Measurements from ENCODE around the gene SPARC. TPM values are rescaled to one million over a fixed set of nuclear protein-coding genes. Genes with fewer than 3 reads are reported as not detected.

SPARC gene, protein sequence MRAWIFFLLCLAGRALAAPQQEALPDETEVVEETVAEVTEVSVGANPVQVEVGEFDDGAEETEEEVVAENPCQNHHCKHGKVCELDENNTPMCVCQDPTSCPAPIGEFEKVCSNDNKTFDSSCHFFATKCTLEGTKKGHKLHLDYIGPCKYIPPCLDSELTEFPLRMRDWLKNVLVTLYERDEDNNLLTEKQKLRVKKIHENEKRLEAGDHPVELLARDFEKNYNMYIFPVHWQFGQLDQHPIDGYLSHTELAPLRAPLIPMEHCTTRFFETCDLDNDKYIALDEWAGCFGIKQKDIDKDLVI
- total RNA-seq (2021) (357 to 418 TPM (median 358 TPM) in 3 replicates), Bru-seq, nascent RNA (percentile 81 among the genes with signal in this experiment)
- long read RNA-seq, experiment 1, transcript SPARC-201 (10 exons, 3,701 nt) = major isoform, 713 of 818 reads
- long read RNA-seq, experiment 1, transcript SPARC-202 (4 exons, 1,598 nt) = minor isoform, 5 of 818 reads
- long read RNA-seq, experiment 1, partial matches to known transcripts = 65 of 818 reads
- long read RNA-seq, experiment 1, other reads (novel, unspliced or antisense) = 35 of 818 reads
- long read RNA-seq, experiment 2, transcript SPARC-201 (10 exons, 3,701 nt) = major isoform, 154 of 306 reads
- long read RNA-seq, experiment 2, partial matches to known transcripts = 51 of 306 reads
- long read RNA-seq, experiment 2, other reads (novel, unspliced or antisense) = 97 of 306 reads
- long read RNA-seq, experiment 3, transcript SPARC-201 (10 exons, 3,701 nt) = major isoform, 414 of 485 reads
- long read RNA-seq, experiment 3, partial matches to known transcripts = 45 of 485 reads
- long read RNA-seq, experiment 3, other reads (novel, unspliced or antisense) = 26 of 485 reads

DNA sequence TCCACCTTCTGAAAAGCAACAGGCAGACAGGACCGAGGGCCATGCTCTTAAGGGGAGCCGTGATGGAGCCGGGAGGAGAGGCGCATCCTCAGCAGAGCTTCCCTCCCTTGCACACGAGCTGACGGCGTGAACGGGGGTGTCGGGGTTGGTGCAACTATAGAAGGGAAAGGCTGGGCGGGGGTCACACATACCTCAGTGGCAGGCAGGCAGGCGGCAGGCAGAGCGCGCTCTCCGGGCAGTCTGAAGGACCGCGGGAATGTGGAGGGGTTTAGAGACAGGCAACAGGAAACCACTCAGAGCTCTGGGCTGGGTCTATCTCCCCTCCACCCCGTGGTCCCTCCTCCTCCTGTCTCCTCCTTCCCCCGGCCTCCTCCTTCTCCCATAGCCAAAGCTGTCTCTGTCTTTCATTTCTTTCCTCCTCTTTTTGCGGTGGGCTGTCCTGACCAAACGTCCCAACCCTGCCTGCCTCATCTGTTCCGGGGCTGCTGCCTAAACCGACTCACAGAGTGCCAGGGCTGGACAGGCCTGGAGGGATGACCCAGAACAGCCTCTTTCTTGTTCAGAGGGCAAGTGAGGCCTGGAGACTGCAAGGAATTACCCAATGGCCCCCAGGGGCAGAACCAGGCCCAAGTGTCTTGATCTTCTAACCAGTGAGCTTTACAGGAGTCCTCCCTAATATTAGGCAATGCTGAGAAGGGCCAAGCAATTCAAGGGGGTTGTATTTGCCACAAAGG is at the start of gene SPARC:
TSS of gene SPARC (minus strand) at position 242 of the 734 bp plus-strand sequence. CDS start 10,727 bp downstream, outside the sequence.
- Mint-ChIP-seq H3K4me1 (peaks cover 41% of the 10 kb centered on the region), H3K27ac (peak within 1 kb of the TSS; percentile 84), H3K4me3 (peak within 1 kb of the TSS; percentile 87), H3K27me3 (ENCODE audit: low read depth) (no peaks in the 10 kb centered on the region), H3K9me3 (no peaks in the 10 kb centered on the region), H3K36me3 (peaks cover 9% of the 10 kb centered on the region)
- peak; percentile 78 for DNase-seq (ENCODE audit: low spot score)
- ATAC-seq = peak; percentile 93
- POLR2A ChIA-PET = interaction anchor here (0.6 to 2.3 kb wide), 9 partner anchors 9 to 84 kb away, joined by 3 to 15 read pairs (median 6); partner anchors contain the start of gene G3BP1
- CTCF ChIA-PET = interaction anchor here (0.6 to 2.1 kb wide), 10 partner anchors 10 to 435 kb away, joined by 3 to 20 read pairs (median 7); partner anchors contain the start of gene SLC36A1
- TF ChIP-seq SOX15 (CRISPR knock-in tag; IDR thresholded peaks at IDR 0.05) (no peak), NR2C2 (CRISPR knock-in tag; IDR thresholded peaks at IDR 0.05) (0 out of 2 replicates have a peak, but pooled peaks have one; percentile 4), ZBTB21 (CRISPR knock-in tag; IDR thresholded peaks at IDR 0.05; ENCODE audit: borderline replicate concordance) (0 out of 2 replicates have a peak, but pooled peaks have one; percentile 58)
- TF ChIP-seq, protein P1, sequence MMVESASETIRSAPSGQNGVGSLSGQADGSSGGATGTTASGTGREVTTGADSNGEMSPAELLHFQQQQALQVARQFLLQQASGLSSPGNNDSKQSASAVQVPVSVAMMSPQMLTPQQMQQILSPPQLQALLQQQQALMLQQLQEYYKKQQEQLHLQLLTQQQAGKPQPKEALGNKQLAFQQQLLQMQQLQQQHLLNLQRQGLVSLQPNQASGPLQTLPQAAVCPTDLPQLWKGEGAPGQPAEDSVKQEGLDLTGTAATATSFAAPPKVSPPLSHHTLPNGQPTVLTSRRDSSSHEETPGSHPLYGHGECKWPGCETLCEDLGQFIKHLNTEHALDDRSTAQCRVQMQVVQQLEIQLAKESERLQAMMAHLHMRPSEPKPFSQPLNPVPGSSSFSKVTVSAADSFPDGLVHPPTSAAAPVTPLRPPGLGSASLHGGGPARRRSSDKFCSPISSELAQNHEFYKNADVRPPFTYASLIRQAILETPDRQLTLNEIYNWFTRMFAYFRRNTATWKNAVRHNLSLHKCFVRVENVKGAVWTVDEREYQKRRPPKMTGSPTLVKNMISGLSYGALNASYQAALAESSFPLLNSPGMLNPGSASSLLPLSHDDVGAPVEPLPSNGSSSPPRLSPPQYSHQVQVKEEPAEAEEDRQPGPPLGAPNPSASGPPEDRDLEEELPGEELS (CRISPR knock-in tag; IDR thresholded peaks at IDR 0.05) = no peak
- TF ChIP-seq, protein P2, sequence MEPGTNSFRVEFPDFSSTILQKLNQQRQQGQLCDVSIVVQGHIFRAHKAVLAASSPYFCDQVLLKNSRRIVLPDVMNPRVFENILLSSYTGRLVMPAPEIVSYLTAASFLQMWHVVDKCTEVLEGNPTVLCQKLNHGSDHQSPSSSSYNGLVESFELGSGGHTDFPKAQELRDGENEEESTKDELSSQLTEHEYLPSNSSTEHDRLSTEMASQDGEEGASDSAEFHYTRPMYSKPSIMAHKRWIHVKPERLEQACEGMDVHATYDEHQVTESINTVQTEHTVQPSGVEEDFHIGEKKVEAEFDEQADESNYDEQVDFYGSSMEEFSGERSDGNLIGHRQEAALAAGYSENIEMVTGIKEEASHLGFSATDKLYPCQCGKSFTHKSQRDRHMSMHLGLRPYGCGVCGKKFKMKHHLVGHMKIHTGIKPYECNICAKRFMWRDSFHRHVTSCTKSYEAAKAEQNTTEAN (CRISPR knock-in tag; IDR thresholded peaks at IDR 0.05) = peak; percentile 45; the same call in 1 of the 2 replicates
- TF ChIP-seq, protein P3, sequence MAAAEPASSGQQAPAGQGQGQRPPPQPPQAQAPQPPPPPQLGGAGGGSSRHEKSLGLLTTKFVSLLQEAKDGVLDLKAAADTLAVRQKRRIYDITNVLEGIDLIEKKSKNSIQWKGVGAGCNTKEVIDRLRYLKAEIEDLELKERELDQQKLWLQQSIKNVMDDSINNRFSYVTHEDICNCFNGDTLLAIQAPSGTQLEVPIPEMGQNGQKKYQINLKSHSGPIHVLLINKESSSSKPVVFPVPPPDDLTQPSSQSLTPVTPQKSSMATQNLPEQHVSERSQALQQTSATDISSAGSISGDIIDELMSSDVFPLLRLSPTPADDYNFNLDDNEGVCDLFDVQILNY (CRISPR knock-in tag; IDR thresholded peaks at IDR 0.05) = 0 out of 2 replicates have a peak, but pooled peaks have one; percentile 53
- TF ChIP-seq, protein P4, sequence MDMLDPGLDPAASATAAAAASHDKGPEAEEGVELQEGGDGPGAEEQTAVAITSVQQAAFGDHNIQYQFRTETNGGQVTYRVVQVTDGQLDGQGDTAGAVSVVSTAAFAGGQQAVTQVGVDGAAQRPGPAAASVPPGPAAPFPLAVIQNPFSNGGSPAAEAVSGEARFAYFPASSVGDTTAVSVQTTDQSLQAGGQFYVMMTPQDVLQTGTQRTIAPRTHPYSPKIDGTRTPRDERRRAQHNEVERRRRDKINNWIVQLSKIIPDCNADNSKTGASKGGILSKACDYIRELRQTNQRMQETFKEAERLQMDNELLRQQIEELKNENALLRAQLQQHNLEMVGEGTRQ (CRISPR knock-in tag; IDR thresholded peaks at IDR 0.05) = 0 out of 2 replicates have a peak, but pooled peaks have one; percentile 18
- TF ChIP-seq, protein P5, sequence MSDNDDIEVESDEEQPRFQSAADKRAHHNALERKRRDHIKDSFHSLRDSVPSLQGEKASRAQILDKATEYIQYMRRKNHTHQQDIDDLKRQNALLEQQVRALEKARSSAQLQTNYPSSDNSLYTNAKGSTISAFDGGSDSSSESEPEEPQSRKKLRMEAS (CRISPR knock-in tag; IDR thresholded peaks at IDR 0.05) = peak; percentile 50

DNA sequence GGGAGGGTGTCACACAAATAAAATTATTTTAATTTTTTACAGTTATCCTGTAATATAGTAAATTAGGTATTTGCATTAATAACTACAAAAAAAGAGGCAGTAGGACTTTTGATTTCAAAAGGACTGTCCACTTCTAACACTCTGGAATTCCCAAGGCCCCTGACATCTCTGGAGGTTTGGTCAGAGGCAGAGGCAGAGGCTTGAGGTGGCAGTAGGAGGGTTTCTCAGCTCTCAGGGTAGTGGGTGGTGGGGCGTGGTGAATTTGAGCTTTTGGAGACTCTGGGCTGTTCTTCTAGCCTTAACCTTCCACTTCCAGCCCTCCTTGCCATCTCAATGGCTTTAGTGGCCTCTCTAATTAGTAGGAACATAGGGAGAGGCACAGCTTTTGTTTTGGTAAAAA is 48.9 kb upstream of the SPARC start:
- Mint-ChIP-seq H3K4me1 (peaks cover 23% of the 10 kb centered on the region), H3K4me3 (no peak overlapping the region), H3K9me3 (no peaks in the 10 kb centered on the region), H3K27ac (no peak overlapping the region), H3K27me3 (ENCODE audit: low read depth) (no peaks in the 10 kb centered on the region), H3K36me3 (peaks cover 5% of the 10 kb centered on the region)
- DNase-seq (ENCODE audit: low spot score) (no peak), ATAC-seq (no peak)
- CTCF ChIA-PET = interaction anchor here (1.0 to 1.6 kb wide), 3 partner anchors 29 to 77 kb away, joined by 3 to 6 read pairs (median 4); partner anchors contain the start of gene SPARC
- TF ChIP-seq, protein P6, sequence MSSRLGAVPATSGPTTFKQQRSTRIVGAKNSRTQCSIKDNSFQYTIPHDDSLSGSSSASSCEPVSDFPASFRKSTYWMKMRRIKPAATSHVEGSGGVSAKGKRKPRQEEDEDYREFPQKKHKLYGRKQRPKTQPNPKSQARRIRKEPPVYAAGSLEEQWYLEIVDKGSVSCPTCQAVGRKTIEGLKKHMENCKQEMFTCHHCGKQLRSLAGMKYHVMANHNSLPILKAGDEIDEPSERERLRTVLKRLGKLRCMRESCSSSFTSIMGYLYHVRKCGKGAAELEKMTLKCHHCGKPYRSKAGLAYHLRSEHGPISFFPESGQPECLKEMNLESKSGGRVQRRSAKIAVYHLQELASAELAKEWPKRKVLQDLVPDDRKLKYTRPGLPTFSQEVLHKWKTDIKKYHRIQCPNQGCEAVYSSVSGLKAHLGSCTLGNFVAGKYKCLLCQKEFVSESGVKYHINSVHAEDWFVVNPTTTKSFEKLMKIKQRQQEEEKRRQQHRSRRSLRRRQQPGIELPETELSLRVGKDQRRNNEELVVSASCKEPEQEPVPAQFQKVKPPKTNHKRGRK (CRISPR knock-in tag; IDR thresholded peaks at IDR 0.05; ENCODE audit: borderline replicate concordance) = no peak
- TF ChIP-seq GRHL2 (CRISPR knock-in tag; IDR thresholded peaks at IDR 0.05; ENCODE audit: insufficient replicate concordance, severe bottlenecking) = no peak
- TF ChIP-seq ESRRA (CRISPR knock-in tag; IDR thresholded peaks at IDR 0.05; ENCODE audit: borderline replicate concordance) = no peak
- no peak for TF ChIP-seq SOX15 (CRISPR knock-in tag; IDR thresholded peaks at IDR 0.05)
- POLR2A ChIA-PET = no interaction called here
